Heart left ventricle (tissue), 13 donors: ENCODE measurements around the gene TAS2R38.

Source experiments
- CTCF ChIP-seq, 12 donors: fragments of 200-600 bp; sonication (generic) in 4 of 12; IDR thresholded peaks; one replicate each; pipeline versions ENCODE4 v1.5.0 to v1.8.0; 2018 to 2022; ENCODE audit warnings: antibody characterized with exemption in 12 of 12, mild to moderate bottlenecking in 5 of 12
- POLR2A ChIP-seq, 2 donors: fragments of 450-650 bp; IDR thresholded peaks; one replicate each; pipeline ENCODE4 v1.6.1; 2017; ENCODE audit warnings: antibody characterized with exemption in 2 of 2, mild to moderate bottlenecking in 2 of 2, moderate library complexity in 2 of 2
- donor health status: ischemic (EF 13 %, LVEDD 7.1; RV severe dilation, severe dysfunction).
- donor health status: DM: no; HTN: yes; CAD: no.
- donor health status: DM: no; HTN: no; CAD: no.
- donor health status: ischemic (EF 25% LVEDD 6.9; RV normal size, moderate dysfunction).
- donor health status: ischemic (EF 25% LVEDD 5.7; RV mildly dilated, moderate dysfunction).
- donor health status: ischemic (EF 35%, LVEDD 5.7; RV mildly dilated, moderate dysfunction).
- donor health status: nonischemic (EF 11% LVEDD 7.7; RV severe dilation, severe dysfunction).
- donor health status: DM: yes; HTN: yes; CAD: no.
- donor health status: PGD.
- donor health status: ischemic (EF 29% LVEDD 5.4; RV normal size, mild dysfunction).
- donor health status: nonischemic (EF 23%, LVEDD 6.1; RV moderate dilation, normal function).

- no peak for TF ChIP-seq POLR2A (IDR thresholded peaks at IDR 0.05)
- no peak for TF ChIP-seq CTCF (IDR thresholded peaks at IDR 0.05)
Measured at GRCh38 chr7:141960687-141961422, 12.7 kb downstream of the TAS2R38 start.
